Measurements from ENCODE around the gene TAL1. TPM values are rescaled to one million over a fixed set of nuclear protein-coding genes. Genes with fewer than 3 reads are reported as not detected.

TAL1 gene
- total RNA-seq, 1 donor: not detected

DNA sequence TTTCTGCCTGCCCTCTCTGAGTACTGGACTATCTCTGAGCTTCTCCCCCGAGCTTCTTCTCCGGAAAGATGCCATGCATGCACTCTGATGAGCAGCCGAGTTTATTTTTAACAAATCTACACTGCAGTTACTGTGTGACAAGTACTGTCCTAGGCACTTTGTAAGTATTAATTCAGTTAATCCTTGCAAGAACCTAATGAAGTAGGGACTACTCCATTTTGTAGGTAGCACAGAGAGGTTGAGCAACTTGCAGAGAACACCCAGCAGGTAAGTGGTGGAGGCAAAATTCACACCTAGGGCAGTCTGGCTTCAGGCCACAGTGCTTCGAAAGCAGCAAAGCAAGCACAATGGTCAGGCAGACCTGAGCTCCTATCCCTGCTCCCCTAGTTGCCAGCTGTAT lies 3.8 kb upstream of the TAL1 start:
- no peak overlapping the region for H3K4me3 ChIP-seq (ENCODE audit: low read depth, low read length)
- DNase-seq (ENCODE audit: low read depth): no peak
- TF ChIP-seq, protein P1, sequence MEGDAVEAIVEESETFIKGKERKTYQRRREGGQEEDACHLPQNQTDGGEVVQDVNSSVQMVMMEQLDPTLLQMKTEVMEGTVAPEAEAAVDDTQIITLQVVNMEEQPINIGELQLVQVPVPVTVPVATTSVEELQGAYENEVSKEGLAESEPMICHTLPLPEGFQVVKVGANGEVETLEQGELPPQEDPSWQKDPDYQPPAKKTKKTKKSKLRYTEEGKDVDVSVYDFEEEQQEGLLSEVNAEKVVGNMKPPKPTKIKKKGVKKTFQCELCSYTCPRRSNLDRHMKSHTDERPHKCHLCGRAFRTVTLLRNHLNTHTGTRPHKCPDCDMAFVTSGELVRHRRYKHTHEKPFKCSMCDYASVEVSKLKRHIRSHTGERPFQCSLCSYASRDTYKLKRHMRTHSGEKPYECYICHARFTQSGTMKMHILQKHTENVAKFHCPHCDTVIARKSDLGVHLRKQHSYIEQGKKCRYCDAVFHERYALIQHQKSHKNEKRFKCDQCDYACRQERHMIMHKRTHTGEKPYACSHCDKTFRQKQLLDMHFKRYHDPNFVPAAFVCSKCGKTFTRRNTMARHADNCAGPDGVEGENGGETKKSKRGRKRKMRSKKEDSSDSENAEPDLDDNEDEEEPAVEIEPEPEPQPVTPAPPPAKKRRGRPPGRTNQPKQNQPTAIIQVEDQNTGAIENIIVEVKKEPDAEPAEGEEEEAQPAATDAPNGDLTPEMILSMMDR (IDR thresholded peaks at IDR 0.05; ENCODE audit: insufficient read depth, low read depth, low read length): no peak

DNA sequence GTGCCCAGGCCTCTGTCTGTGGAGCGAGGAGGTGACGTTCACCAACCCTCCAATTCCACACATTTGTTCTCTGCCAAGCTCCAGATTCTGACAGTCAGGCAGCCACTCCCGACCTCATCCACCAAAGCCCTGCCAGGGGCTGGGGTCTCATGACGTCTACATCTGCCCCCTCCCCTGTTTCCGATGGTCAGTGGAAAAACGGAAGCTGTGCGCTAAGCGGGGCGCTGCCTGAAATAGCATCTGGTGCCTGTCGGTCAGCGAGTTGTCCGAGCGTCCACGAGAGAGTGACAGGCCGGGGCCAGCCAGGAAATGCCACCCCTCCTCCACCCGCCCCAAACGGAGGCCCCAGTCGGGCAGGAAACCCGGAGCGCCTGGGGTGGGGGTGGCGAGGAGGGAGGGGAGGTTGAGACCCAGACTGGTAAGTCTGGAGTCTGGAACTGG lies 3.2 kb upstream of the TAL1 start:
- TF ChIP-seq, protein P1 (IDR thresholded peaks at IDR 0.05; ENCODE audit: insufficient read depth, low read depth, low read length): no peak

DNA sequence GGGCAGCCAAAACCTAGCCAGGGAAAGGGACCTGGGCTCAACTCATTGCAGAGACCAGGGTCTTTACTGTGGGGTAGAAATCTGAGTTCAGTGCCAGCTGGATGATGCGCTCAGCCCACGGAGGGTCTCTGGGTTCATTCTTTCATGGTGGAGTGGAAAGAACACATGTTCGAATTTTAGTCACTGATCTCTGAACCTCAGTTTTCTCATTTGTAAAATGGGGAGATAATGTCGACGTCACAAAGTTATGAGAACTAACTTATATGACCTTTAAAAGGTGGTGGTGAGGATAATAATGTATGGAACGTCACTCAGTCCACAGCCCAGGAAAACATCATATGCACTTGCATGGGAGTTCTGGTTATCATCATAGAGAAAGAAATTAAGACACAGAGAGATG lies 1.2 kb upstream of the TAL1 start:
- no peak for DNase-seq (ENCODE audit: low read depth)
- TF ChIP-seq, protein P1 (IDR thresholded peaks at IDR 0.05; ENCODE audit: insufficient read depth, low read depth, low read length): no peak
- H3K4me3 ChIP-seq (ENCODE audit: low read depth, low read length): no peak overlapping the region

More for the DNA sequence above, 3.2 kb upstream of the TAL1 start:
- DNase-seq (ENCODE audit: low read depth): no peak
- no peak overlapping the region for H3K4me3 ChIP-seq (ENCODE audit: low read depth, low read length)

DNA sequence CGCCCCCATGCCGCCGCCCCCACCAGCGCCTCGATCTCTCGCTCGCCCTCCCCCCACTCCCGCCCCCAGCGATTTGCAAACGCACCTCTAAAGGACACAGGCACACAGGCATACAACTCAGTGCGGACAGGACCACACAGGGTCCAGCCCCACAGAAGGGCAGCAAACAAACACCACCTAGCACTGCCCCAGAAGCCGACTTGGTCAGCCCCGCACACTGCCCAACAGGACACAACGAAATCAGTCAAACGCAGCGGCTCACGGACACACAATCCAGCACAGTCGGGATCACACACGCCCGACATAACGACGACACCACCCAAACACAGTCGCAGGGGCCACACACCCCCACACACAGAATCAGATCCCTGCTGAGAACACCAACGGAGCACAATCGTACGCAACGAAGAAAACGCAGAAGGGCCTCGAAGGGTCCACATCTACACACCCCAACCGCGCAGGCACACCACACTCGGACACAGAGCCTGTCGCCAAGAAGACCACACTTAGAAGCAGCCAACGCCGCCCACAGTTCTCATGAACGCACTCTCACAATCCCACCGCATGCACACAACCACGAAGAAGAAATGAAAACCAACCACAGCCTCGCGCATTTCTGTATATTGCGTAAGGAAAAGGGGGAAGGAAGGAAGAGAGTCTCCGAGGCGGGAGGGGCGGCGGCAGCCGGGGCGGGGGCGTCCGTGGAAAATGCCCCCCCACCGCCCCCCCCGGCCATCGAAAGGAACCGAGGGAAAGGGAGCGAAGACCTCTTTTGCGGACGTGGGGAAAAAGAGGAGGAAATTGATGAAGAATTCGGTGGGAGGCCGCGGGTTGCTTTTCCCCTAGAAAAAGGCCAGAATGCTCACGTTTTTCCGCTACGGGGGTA lies 481 bp downstream of the TAL1 start:
- H3K4me3 ChIP-seq (ENCODE audit: low read depth, low read length): peak overlapping the region; percentile 30
- TF ChIP-seq, protein P1 (IDR thresholded peaks at IDR 0.05; ENCODE audit: insufficient read depth, low read depth, low read length): no peak
- DNase-seq (ENCODE audit: low read depth): peak; percentile 53

DNA sequence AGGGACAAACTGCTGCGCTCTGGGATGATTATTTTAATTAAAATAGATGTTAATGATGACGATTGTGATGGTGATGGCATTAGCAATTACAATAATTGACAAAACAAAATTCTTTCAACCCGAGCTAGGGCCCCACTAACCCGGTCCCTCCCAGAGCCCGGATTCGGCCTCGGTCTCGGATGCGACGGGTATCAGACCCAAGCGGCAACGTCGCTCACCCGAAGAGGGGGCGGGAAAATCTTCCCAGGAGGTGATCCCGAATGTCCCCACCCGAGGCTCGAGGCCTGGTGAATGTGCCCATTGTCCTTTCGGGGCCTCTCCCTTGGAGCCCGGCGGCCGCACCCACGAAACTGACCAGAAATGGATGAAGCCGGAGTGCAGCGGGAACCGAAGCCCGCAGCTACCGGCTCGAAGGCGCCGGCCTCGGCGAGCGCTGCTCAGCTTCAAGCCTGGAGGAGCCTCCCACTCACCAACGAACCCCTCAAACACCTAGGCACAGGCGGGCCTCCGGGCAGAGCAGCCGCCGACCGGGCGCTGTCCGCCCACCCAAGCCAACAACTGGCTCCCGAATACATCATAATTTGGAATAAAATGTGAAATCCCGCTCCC lies 1.2 kb downstream of the TAL1 start:
- no peak for DNase-seq (ENCODE audit: low read depth)
- TF ChIP-seq, protein P1 (IDR thresholded peaks at IDR 0.05; ENCODE audit: insufficient read depth, low read depth, low read length): no peak
- H3K4me3 ChIP-seq (ENCODE audit: low read depth, low read length): no peak overlapping the region

DNA sequence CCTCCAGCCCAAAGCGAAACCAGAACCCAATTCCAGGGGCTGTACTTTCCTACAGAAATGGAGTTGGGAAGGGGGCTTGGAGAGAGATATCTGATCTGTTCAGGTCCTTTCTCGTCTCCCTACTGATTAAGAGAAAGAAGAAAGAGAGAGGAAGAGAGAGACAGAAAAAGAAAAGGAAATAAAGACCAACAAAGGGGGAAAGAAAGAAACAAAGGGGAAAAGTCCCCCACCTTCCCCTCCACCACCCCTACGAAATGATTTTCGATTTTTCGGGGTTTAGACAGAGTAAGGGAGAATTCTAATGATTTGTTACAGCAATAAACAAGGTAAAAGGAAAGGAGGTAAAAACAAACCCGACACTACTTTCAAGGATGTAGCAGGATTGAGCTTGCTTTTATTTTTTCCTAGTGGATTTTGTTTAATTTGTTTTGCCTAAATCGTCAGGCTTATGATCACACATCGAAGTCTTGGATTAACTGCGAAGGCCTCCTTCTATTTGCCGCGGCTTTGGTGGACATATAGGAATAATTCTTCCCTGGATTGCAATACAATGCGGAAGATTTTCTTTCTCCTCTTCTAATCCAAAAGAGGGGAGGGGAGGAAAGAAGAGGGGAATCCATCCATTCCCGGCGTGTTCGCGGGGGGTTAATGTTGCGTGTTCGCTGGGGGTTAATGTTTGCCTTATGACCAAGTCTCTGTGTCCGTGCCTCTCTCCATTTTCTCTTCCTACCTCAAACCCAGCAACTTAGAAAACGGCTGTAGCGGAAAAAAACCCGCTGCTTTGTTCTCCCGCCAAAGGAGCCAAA lies 1.9 kb downstream of the TAL1 start:
- TF ChIP-seq, protein P1 (IDR thresholded peaks at IDR 0.05; ENCODE audit: insufficient read depth, low read depth, low read length): no peak
- no peak overlapping the region for H3K4me3 ChIP-seq (ENCODE audit: low read depth, low read length)
- DNase-seq (ENCODE audit: low read depth): no peak
